HepG2 (cell line): ENCODE measurements around the gene SLC6A9. TPM values are rescaled to one million over a fixed set of nuclear protein-coding genes. Genes with fewer than 3 reads are reported as not detected.
A peak's percentile ranks its signal among the peaks of the same experiment; 100 is the strongest.

Experiments used
- ATAC-seq: fragments of 200-7000 bp; cut with Tn5 transposase; 3 replicates; pipeline ENCODE4 v1.9.1; 2020; ENCODE audit warnings: mild to moderate bottlenecking, moderate library complexity
- BruUV-seq: library from RNA; stranded (reverse); fragments of 400-500 nt; replicated peaks from 2 replicates; lab custom pipeline; 2021; lab: Mats Ljungman, UMichigan
- CTCF ChIA-PET: fragments of 300-600 bp; formaldehyde crosslinking; extraction: SDS; loops from one replicate; lab custom pipeline; 2021; ENCODE audit warnings: low total read pairs, inconsistent platforms, low intra/inter-chr PET ratio; lab: Yijun Ruan, JAX
- POLR2A ChIA-PET: fragments of 350-600 bp; sonication (Branson Sonifier 250); formaldehyde crosslinking; loops from one replicate; lab custom pipeline; 2020; ENCODE audit warnings: antibody characterized with exemption, inconsistent platforms; lab: Yijun Ruan, JAX
- DNase-seq: peaks from one replicate; pipeline ENCODE4 v3.0.0-alpha.2; 2015; ENCODE audit warnings: low spot score
- FAIRE-seq: peaks from 3 replicates; lab custom pipeline; 2011; peaks lifted over from hg19 to GRCh38; lab: Jason Lieb, UNC
- H2AFZ ChIP-seq: one replicate; pipeline ENCODE4 v1.6.1; 2011; ENCODE audit warnings: low read length, inconsistent platforms
- H3K27ac ChIP-seq: fragments of 300-600 bp; 3 replicates; pipeline ENCODE4 v1.8.0; 2011; ENCODE audit warnings: mixed run types, mild to moderate bottlenecking, mixed read lengths, low read length, inconsistent platforms; ENCODE audit not compliant: insufficient read depth; ENCODE audit errors: extremely low read length
- H3K27me3 ChIP-seq, 2 experiments: fragments of 200-600 bp in 1 of 2; 2 replicates in 1 of 2; 3 replicates in 1 of 2; pipeline versions ENCODE4 v1.6.0 to v1.8.0; 2011; ENCODE audit warnings: low read length in 2 of 2, mild to moderate bottlenecking in 2 of 2, moderate library complexity in 2 of 2, inconsistent platforms in 1 of 2; ENCODE audit not compliant: insufficient read depth in 2 of 2, control insufficient read depth in 1 of 2
- H3K36me3 ChIP-seq, 2 experiments: fragments of 200-600 bp in 1 of 2; replicated peaks in 1 of 2; 2 replicates in 1 of 2; 3 replicates in 1 of 2; pipeline versions ENCODE4 v1.5.1 to v1.8.0; 2011; ENCODE audit warnings: low read length in 2 of 2, inconsistent platforms in 1 of 2; ENCODE audit not compliant: insufficient read depth in 2 of 2, control insufficient read depth in 1 of 2
- H3K4me1 ChIP-seq: 2 replicates; pipeline ENCODE4 v1.5.1; 2012; ENCODE audit warnings: low read length, inconsistent platforms; ENCODE audit not compliant: insufficient read depth
- H3K4me2 ChIP-seq: 2 replicates; pipeline ENCODE4 v1.6.0; 2011; ENCODE audit warnings: low read depth, low read length, inconsistent platforms
- H3K4me3 ChIP-seq, 3 experiments: fragments of 200-600 bp in 1 of 3; sonication (generic), shearing (Covaris generic) in 1 of 3; replicated peaks in 1 of 3; 2 replicates each; pipeline ENCODE4 v1.5.1; 2011 to 2016; ENCODE audit warnings: low read length in 3 of 3, inconsistent platforms in 2 of 3, low read depth in 2 of 3, mild to moderate bottlenecking in 2 of 3, control low read depth in 1 of 3, mixed read lengths in 1 of 3; ENCODE audit not compliant: insufficient read depth in 1 of 3
- H3K79me2 ChIP-seq: one replicate; pipeline ENCODE4 v1.6.1; 2011; ENCODE audit warnings: low read length, inconsistent platforms; ENCODE audit not compliant: insufficient read depth
- H3K9ac ChIP-seq: 2 replicates; pipeline ENCODE4 v1.6.0; 2011; ENCODE audit warnings: mild to moderate bottlenecking, low read depth, low read length, inconsistent platforms; ENCODE audit not compliant: insufficient read depth
- H3K9me3 ChIP-seq: 2 replicates; pipeline ENCODE4 v1.5.1; 2012; ENCODE audit warnings: mild to moderate bottlenecking, low read length
- H4K20me1 ChIP-seq: 2 replicates; pipeline ENCODE4 v1.6.0; 2011; ENCODE audit warnings: inconsistent platforms, mild to moderate bottlenecking, low read length, moderate library complexity; ENCODE audit not compliant: insufficient read depth
- EED ChIP-seq: sonication (generic); formaldehyde crosslinking; IDR thresholded peaks from 2 replicates; pipeline ENCODE4 v1.5.0; 2020; ENCODE audit warnings: mild to moderate bottlenecking, missing genetic modification reagents
- HOXA9 ChIP-seq: sonication (generic); formaldehyde crosslinking; IDR thresholded peaks from 2 replicates; pipeline ENCODE4 v1.8.1; 2022; ENCODE audit warnings: missing genetic modification reagents, mild to moderate bottlenecking, moderate library complexity, borderline replicate concordance
- MYNN ChIP-seq: sonication (generic); formaldehyde crosslinking; IDR thresholded peaks from 2 replicates; pipeline ENCODE4 v1.4.0; 2020; ENCODE audit warnings: mild to moderate bottlenecking, low read depth, missing genetic modification reagents
- PCBP2 ChIP-seq: fragments of 200-400 bp; formaldehyde crosslinking; optimal IDR thresholded peaks from 2 replicates; pipeline ENCODE3; 2018; ENCODE audit warnings: low read length, low read depth; ENCODE audit not compliant: poor library complexity, severe bottlenecking
- PHF20 ChIP-seq: sonication (generic); formaldehyde crosslinking; IDR thresholded peaks from 2 replicates; pipeline ENCODE4 v1.5.0; 2020; ENCODE audit warnings: mild to moderate bottlenecking, missing genetic modification reagents
- POLR2G ChIP-seq: fragments of 200-400 bp; formaldehyde crosslinking; IDR thresholded peaks from 2 replicates; pipeline ENCODE4 v1.6.1; 2018; ENCODE audit warnings: mild to moderate bottlenecking, low read depth, low read length, moderate library complexity
- RAD51 ChIP-seq: fragments of 450-650 bp; IDR thresholded peaks from 2 replicates; pipeline ENCODE4 v1.6.1; 2016; ENCODE audit warnings: borderline replicate concordance
- REXO4 ChIP-seq: sonication (generic); formaldehyde crosslinking; IDR thresholded peaks from 2 replicates; pipeline ENCODE4 v1.8.0; 2022; ENCODE audit warnings: missing genetic modification reagents, mild to moderate bottlenecking, borderline replicate concordance
- SMAD1 ChIP-seq: sonication (generic); formaldehyde crosslinking; IDR thresholded peaks from 2 replicates; pipeline ENCODE4 v1.4.0; 2020; ENCODE audit warnings: missing genetic modification reagents, low read depth, mild to moderate bottlenecking, borderline replicate concordance
- SRF ChIP-seq: IDR thresholded peaks from 2 replicates; pipeline ENCODE4 v1.6.1; 2011; ENCODE audit warnings: mild to moderate bottlenecking, low read depth, low read length, moderate library complexity
- ZBTB21 ChIP-seq: sonication (generic); formaldehyde crosslinking; IDR thresholded peaks from 2 replicates; pipeline ENCODE4 v1.4.0; 2020; ENCODE audit warnings: missing genetic modification reagents
- ZBTB7B ChIP-seq: sonication (generic); formaldehyde crosslinking; IDR thresholded peaks from 2 replicates; pipeline ENCODE4 v1.4.0; 2020; ENCODE audit warnings: missing genetic modification reagents
- ZNF296 ChIP-seq: sonication (generic); formaldehyde crosslinking; conservative IDR thresholded peaks from 2 replicates; pipeline ENCODE4 v1.5.0; 2020; ENCODE audit warnings: mild to moderate bottlenecking, missing genetic modification reagents
- ZNF331 ChIP-seq: sonication (generic); formaldehyde crosslinking; IDR thresholded peaks from 2 replicates; pipeline ENCODE4 v1.4.0; 2020; ENCODE audit warnings: missing genetic modification reagents
- ZNF350 ChIP-seq: sonication (generic); formaldehyde crosslinking; IDR thresholded peaks from 2 replicates; pipeline ENCODE4 v1.4.0; 2020; ENCODE audit warnings: mild to moderate bottlenecking, low read depth, missing genetic modification reagents, borderline replicate concordance
- ZNF569 ChIP-seq: sonication (generic); formaldehyde crosslinking; IDR thresholded peaks from 2 replicates; pipeline ENCODE4 v1.5.0; 2020; ENCODE audit warnings: mild to moderate bottlenecking, missing genetic modification reagents, moderate library complexity, borderline replicate concordance
- ZNF674 ChIP-seq: sonication (generic); formaldehyde crosslinking; IDR thresholded peaks from 2 replicates; pipeline ENCODE4 v1.5.0; 2020; ENCODE audit warnings: low read depth, mild to moderate bottlenecking, missing genetic modification reagents
- ZNF75D ChIP-seq: sonication (generic); formaldehyde crosslinking; IDR thresholded peaks from 2 replicates; pipeline ENCODE4 v1.8.1; 2023; ENCODE audit warnings: missing genetic modification reagents, mild to moderate bottlenecking, borderline replicate concordance
- ZSCAN25 ChIP-seq: sonication (generic); formaldehyde crosslinking; IDR thresholded peaks from 2 replicates; pipeline ENCODE4 v1.8.0; 2022; ENCODE audit warnings: mild to moderate bottlenecking, missing genetic modification reagents
- ZSCAN30 ChIP-seq: sonication (generic); formaldehyde crosslinking; IDR thresholded peaks from 2 replicates; pipeline ENCODE4 v1.5.0; 2020; ENCODE audit warnings: mild to moderate bottlenecking, missing genetic modification reagents
- WGBS: methylation state at CpG from one replicate; pipeline ENCODE4 v1.1.6; 2017; ENCODE audit warnings: low lambda C conversion rate; 5-methylcytosine and 5-hydroxymethylcytosine counted together
- in situ Hi-C: cut with HindIII; loops from 2 replicates; pipeline ENCODE4 v1.10.0; 2017; ENCODE audit warnings: low pct_unique_long_range_greater_than_20kb; ENCODE audit not compliant: extremely low pct_ligation_motif_present
- intact Hi-C: fragments of 100-400 bp; cut with micrococcal nuclease; formaldehyde crosslinking; loops from one replicate; pipeline ENCODE4 v1.10.0; 2022; ENCODE audit not compliant: unreplicated experiment
- polyA plus RNA-seq, 8 experiments: library from polyadenylated mRNA; depleted of rRNA in 3 of 8; stranded (reverse) in 7 of 8; unstranded in 1 of 8; fragments of >200 nt; fragmentation: Illumina TruSeq in 4 of 8; extraction: Trizol in 4 of 8; gene quantifications; 2 replicates each; pipeline versions ENCODE4 v1.2.1 to v1.2.3, GENCODE V29; 2011 to 2016; ENCODE audit warnings: low read depth in 4 of 8, missing spikeins in 1 of 8, mixed read lengths in 1 of 8; ENCODE audit not compliant: insufficient read depth in 1 of 8
- total RNA-seq, 5 experiments: library from RNA; depleted of rRNA; stranded (reverse); fragments of >200 nt; fragmentation: Illumina TruSeq; extraction: Trizol; gene quantifications; 2 replicates each; pipeline ENCODE4 v1.2.3, GENCODE V29; 2016; ENCODE audit warnings: low read depth in 1 of 5
- TF ChIP-seq, protein P1 (sequence below): sonication (generic); formaldehyde crosslinking; conservative IDR thresholded peaks from 2 replicates; pipeline ENCODE4 v1.4.0; 2020; ENCODE audit warnings: mild to moderate bottlenecking, missing genetic modification reagents, moderate library complexity

Gene SLC6A9
- total and polyA plus RNA-seq, 2 of the 13 experiments (the other 11 are each of a cell fraction or from before 2014, with no cell fraction given) = 8.5 to 9.9 TPM

DNA sequence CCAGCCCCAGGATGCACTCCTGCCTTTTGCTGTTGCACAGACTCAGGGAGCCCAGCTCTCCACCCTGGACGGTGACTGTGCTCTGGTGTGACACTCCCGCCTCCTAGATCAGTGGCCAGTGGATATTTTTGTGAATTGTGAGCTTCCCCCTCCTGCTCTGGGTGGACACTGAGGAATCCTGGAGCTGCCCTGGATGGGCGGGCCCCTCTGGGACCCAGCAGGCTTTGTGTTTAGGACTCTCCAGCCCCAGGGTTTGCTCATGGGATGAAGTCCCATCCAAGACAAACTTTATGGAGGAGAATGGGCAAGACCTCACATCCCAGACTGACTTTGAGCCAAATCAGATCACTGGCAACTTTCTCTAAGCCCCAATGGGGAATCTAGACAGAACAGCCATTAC is 16.1 kb downstream of the SLC6A9 start:
- BruUV-seq = no TSS peak

DNA sequence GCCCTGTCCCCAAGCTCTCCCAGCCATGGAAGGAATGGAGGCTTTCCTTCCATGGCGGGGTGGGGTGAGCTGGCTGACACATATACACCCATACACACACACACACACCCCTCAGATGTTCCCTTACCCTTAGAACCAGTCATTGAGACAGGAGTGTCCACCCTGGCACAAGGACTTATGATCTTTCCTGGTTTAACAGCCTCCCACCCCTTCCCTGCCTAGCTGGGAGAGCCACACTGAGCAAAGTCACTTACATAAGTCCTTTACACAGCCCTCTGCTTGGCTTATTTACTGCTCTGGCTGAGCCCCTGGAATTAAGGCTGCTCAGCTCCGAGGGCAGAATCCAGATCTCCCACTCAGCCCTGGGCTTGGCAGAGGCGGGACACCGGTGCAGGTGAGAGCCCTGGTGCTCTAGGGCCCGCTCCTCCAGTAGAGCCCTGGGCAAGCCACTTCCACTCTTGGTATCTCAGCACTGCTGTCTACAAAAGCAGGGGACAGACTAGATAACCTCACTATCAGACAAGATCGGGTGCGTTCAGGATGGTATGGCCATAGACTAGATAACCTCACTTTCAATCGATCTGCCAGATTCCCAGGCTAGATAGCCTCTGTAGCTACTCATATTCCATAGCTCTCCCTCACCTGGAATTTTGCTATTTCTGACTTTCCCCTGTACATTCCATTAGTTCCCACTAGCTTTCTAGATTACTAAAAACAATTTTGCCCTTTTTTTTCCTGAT is 16.7 kb downstream of the SLC6A9 start:
- H4K20me1 ChIP-seq = no peaks in the 10 kb centered on the region
- intact Hi-C loops = no loop called here
- ATAC-seq = peak; percentile 16
- ChIA-PET POLR2A (interaction anchor here (1.1 to 1.7 kb wide), 3 partner anchors 9 to 28 kb away, joined by 3 to 7 read pairs (median 4); partner anchors contain the start of gene SLC6A9), CTCF (no interaction called here)
- no TSS peak for BruUV-seq
- H3K27me3 ChIP-seq = no peaks in the 10 kb centered on the region
- no peak overlapping the region for H3K27ac ChIP-seq
- no peaks in the 10 kb centered on the region; a peak in 2 of 5 replicates for H3K36me3 ChIP-seq
- peaks cover 58% of the 10 kb centered on the region for H3K4me1 ChIP-seq
- no peak overlapping the region for H3K9ac ChIP-seq
- H3K9me3 ChIP-seq = no peaks in the 10 kb centered on the region
- FAIRE-seq = no peak
- H3K4me2 ChIP-seq = no peak overlapping the region
- H2AFZ ChIP-seq = no peak overlapping the region
- 77% methylated on average over 6 of the region's 8 CpGs for WGBS
- H3K79me2 ChIP-seq = no peaks in the 10 kb centered on the region
- no peak for DNase-seq
- no peak overlapping the region for H3K4me3 ChIP-seq
- in situ Hi-C loops = no loop called here
- no peak for TF ChIP-seq ZNF674 (CRISPR knock-in tag)
- no peak for TF ChIP-seq POLR2G
- TF ChIP-seq ZBTB21 (CRISPR knock-in tag) = no peak
- TF ChIP-seq, protein P1, sequence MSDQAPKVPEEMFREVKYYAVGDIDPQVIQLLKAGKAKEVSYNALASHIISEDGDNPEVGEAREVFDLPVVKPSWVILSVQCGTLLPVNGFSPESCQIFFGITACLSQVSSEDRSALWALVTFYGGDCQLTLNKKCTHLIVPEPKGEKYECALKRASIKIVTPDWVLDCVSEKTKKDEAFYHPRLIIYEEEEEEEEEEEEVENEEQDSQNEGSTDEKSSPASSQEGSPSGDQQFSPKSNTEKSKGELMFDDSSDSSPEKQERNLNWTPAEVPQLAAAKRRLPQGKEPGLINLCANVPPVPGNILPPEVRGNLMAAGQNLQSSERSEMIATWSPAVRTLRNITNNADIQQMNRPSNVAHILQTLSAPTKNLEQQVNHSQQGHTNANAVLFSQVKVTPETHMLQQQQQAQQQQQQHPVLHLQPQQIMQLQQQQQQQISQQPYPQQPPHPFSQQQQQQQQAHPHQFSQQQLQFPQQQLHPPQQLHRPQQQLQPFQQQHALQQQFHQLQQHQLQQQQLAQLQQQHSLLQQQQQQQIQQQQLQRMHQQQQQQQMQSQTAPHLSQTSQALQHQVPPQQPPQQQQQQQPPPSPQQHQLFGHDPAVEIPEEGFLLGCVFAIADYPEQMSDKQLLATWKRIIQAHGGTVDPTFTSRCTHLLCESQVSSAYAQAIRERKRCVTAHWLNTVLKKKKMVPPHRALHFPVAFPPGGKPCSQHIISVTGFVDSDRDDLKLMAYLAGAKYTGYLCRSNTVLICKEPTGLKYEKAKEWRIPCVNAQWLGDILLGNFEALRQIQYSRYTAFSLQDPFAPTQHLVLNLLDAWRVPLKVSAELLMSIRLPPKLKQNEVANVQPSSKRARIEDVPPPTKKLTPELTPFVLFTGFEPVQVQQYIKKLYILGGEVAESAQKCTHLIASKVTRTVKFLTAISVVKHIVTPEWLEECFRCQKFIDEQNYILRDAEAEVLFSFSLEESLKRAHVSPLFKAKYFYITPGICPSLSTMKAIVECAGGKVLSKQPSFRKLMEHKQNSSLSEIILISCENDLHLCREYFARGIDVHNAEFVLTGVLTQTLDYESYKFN (CRISPR knock-in tag) = no peak
- TF ChIP-seq RAD51 = no peak
- no peak for TF ChIP-seq HOXA9 (CRISPR knock-in tag)
- TF ChIP-seq ZBTB7B (CRISPR knock-in tag) = no peak
- no peak for TF ChIP-seq EED
- no peak for TF ChIP-seq ZNF75D (CRISPR knock-in tag)

More for the DNA sequence above, 16.1 kb downstream of the SLC6A9 start:
- H3K9ac ChIP-seq = no peak overlapping the region
- no peaks in the 10 kb centered on the region for H3K9me3 ChIP-seq
- no peak for FAIRE-seq
- no peak overlapping the region for H2AFZ ChIP-seq
- H3K4me3 ChIP-seq = no peak overlapping the region
- in situ Hi-C loops = no loop called here
- H3K36me3 ChIP-seq = peaks cover 0 to 3% of the 10 kb centered on the region in 2 experiments; a peak in 2 of 5 replicates
- no peaks in the 10 kb centered on the region for H3K27me3 ChIP-seq
- peaks cover 52% of the 10 kb centered on the region for H3K4me1 ChIP-seq
- no peak overlapping the region for H3K27ac ChIP-seq
- intact Hi-C loops = no loop called here
- peak; percentile 7; the same call in 1 of the 3 replicates for ATAC-seq
- no peak for DNase-seq
- H3K79me2 ChIP-seq = no peaks in the 10 kb centered on the region
- TF ChIP-seq ZNF331 (CRISPR knock-in tag) (no peak), ZSCAN25 (no peak), ZNF569 (CRISPR knock-in tag) (no peak), REXO4 (CRISPR knock-in tag) (no peak), ZSCAN30 (CRISPR knock-in tag) (no peak), SRF (no peak), SMAD1 (no peak), MYNN (CRISPR knock-in tag) (no peak), PHF20 (no peak), PCBP2 (no peak), ZNF350 (CRISPR knock-in tag) (no peak), ZNF296 (CRISPR knock-in tag) (no peak)
- TF ChIP-seq, all 625 proteins: peak for 0
- ChIA-PET CTCF (no interaction called here), POLR2A (interaction anchor here (1.2 to 1.7 kb wide), 2 partner anchors 16 to 27 kb away, joined by 3 to 7 read pairs; partner anchors contain the start of gene SLC6A9)
- WGBS = 71% methylated on average over 2 of the region's 3 CpGs
- Histone ChIP-seq H3K4me2 (no peak overlapping the region), H4K20me1 (no peaks in the 10 kb centered on the region)
